NCI-H2227 (cell line): ENCODE data around the gene XPO6.
"Not testable (repeated sequence)": the region's sequence is repeated elsewhere in the genome, so short reads cannot be mapped to it uniquely, and the experiment has no call there.

Source experiments
- DNase-seq: peaks from one replicate; lab custom pipeline; 2025; ENCODE audit not compliant: unreplicated experiment; lab: John Stamatoyannopoulos, UW

The XPO6 gene

DNA sequence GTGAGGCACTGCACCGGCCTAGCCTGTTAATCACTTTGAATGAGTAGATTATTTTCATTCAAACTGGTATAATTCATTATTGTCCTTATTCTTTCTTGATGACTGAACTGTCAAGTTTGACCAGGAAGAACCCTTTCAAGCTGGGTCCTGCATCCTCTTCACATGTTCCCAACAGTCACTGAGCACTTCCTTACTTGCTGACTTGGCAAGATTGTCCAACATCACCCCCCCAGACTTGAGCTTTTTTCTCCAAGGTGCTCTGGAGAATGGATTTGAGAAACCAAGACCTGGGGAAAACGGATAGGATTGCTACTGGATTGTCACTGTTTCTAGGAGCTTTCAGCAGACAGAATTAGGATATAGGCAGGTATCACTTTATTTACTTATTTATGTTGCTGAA, 93.1 kb downstream of the XPO6 start:
- DNase-seq, result no peak

DNA sequence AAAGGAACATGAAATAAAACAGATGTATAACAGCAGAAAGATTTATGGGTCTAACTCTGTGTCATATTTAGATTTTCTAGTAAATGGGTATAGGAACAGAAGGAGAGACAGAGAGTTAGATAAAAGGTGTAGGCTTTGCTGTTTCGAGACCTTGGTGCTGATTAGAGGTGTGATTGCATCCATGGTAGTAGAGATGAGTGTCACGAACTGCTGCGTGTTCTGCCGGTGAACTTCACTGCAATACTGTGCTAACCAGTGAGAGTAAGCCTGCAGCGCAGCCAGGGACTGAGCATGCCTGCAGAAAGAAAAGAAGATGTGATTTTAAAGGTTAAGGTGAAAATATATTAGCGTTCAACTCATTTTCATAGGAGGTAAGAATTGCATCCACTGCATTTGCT, 94.6 kb downstream of the XPO6 start:
- DNase-seq, result no peak

- not testable (repeated sequence) for DNase-seq
Measured at GRCh38 chr16:28115866-28116265, 95.9 kb downstream of the XPO6 start.

DNA sequence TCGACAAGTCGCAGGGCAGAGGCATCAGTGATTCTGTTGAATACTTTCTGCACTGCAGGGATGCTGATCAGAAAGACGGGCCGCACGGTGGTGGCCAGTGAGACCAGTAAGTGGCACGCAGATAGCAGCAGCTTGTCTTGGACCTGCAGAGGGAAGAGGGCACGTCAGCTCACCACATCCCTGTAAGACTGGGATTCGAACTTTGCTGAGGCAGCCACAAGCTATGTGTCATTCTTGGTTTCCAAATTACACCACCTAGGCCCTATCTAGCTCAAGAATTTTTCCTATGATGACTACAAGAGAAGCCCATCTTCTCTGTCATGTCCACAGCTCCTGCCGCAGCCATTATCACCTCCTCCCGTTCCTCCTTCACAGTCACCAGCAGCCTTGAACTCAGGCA, 98.9 kb downstream of the XPO6 start:
- DNase-seq, result no peak

DNA sequence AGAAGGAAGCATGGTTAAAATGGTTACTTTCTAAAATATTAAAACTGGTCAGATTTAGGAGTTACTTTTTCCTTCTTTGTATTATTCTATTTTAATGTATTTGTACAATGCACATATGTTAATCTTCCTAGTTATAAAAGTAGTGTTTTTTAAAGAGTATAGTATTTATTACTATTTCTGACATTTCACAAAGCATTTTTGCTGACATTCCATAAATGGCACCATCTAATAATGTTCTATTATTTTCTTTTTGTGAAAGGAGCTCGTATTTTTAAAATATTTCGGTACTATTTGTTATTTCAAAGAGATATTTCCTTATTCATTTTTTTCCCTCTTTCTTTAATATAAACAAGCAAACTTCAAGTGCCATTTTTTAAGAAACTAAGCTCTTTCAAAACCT, 100.8 kb downstream of the XPO6 start:
- DNase-seq, result no peak

- DNase-seq, result no peak
Measured at GRCh38 chr16:28110479-28110878, 101.3 kb downstream of the XPO6 start.

DNA sequence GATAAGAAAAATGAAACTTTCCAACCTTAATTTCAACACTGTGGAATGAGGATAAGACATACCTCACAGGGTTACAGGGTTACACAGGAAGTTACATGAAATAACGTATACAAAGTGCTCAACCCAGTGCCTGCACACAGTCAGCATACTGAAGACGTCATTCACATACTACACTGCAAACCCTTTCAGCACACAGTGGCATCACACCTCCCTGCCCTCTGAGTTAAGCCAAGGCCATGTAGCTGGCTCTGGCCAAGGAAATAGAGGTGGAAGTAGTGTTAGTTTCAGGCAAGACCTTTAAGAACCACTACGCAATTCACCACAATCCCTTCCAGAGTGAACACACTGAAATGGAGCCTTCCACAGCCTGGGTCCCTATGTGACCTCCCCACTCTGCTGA, 101.7 kb downstream of the XPO6 start:
- DNase-seq, result no peak

DNA sequence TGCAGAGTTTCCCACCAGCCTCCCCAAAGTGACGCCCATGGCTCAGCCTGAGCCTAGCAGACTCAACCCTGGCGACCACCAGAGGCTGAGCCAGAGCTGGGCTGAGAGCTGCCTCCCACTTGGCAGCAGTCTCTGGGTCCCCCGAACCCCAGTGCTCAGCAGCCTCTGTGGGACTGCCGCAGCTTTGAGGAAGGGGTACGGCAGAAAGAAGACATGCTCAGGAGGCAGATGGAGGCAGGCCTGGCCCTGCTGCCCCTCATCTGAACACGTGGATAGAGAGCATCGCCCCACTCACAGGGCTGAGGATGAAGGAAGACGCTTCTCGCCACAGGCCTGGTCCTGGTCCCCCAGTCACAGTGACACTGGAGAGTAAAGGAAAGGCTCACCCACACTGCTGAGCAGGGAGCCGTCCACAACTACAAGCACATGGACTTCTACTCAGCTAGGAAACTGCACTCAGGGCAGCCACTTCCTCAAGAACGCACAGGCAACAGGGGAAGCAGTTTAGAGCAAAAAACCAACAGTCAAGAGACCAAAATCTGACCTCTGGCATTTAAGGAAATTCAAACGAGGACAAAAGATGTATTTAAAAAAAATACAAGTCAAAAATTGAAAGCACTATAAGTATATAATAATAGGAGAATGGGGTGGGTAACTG, 103.0 kb downstream of the XPO6 start:
- no peak for DNase-seq

GRCh38 chr16:28107232-28107631, 104.5 kb downstream of the XPO6 start:
- DNase-seq, result no peak

- DNase-seq, result peak; percentile 71
Measured at GRCh38 chr16:28106467-28107215, 105.1 kb downstream of the XPO6 start.

GRCh38 chr16:28105954-28106353, 105.8 kb downstream of the XPO6 start:
- no peak for DNase-seq

DNA sequence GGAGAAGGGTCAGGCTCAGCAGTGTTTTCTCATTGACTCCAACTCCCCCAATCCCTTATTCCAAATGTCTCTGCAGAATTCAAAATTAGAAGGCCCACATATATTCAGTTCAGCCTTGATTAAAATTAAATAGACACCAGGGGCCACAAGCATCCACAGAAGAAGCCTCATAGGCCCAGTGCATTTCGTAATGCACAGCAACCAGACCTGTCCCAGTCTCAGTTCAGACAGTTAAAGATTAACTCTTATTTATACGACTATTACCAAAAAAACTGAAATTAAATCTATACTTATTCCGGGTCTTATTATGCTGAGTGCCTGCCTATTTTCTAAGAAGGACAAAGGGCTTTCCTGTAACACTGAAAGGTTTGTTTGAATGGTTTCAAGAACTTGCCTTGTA, 106.5 kb downstream of the XPO6 start:
- DNase-seq, result no peak

DNA sequence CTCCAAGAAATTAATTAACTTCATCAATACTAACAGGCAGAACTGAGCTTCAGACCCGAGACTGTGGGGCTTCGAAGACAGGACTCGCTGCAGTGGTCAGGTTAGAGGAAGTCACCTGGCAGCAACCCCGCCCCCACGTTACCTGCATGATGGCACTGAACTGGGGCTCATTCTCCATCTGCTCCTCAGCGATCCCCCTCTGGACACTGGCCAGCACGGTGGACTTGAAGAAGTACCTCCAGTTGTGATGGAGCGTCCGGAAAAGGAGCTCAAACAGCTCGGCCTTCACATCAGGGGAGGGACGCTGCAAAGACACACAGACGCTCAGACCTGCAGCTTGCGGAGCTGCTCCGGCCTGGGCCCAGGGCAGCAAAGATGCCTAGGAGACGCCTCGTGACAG, 107.4 kb downstream of the XPO6 start:
- DNase-seq, result no peak

- no peak for DNase-seq
Measured at GRCh38 chr16:28103516-28104170, 108.1 kb downstream of the XPO6 start.

- DNase-seq, result no peak
Measured at GRCh38 chr16:28101533-28101890, 110.3 kb downstream of the XPO6 start.

DNA sequence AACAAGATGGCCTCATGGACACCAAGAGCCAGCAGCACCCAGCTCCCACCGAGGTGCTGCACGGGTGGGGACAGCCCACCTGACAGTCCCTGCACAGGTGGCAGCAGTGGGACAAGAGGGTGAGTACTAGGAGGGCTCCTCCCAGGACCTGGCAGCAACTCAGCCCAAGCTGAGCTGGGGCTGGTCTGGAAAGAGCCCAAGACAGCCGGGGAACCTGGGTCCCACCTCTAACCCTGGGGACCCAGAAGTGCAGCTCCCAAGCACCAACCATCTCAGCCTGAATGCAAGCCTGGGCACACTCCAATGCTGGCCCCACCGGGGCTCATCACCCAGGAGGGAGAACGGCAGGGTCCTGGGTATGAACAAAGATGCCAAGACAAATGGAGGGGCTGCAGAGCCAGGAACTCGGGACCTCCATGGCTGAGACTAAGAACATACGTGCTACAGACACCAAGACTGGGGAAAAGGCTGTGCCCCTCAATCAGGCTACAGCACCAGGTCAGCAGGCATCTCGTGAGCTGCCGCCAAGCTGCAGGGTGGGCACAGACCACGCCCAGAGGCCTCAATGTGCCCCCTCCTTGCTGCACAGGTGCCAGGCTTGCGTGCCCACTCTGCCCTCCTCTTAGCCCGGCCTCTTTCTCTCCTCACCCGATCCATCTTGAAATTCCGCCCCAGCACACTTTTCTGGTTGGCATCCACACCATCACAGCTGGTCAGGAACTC, 110.8 kb downstream of the XPO6 start:
- no peak for DNase-seq

DNA sequence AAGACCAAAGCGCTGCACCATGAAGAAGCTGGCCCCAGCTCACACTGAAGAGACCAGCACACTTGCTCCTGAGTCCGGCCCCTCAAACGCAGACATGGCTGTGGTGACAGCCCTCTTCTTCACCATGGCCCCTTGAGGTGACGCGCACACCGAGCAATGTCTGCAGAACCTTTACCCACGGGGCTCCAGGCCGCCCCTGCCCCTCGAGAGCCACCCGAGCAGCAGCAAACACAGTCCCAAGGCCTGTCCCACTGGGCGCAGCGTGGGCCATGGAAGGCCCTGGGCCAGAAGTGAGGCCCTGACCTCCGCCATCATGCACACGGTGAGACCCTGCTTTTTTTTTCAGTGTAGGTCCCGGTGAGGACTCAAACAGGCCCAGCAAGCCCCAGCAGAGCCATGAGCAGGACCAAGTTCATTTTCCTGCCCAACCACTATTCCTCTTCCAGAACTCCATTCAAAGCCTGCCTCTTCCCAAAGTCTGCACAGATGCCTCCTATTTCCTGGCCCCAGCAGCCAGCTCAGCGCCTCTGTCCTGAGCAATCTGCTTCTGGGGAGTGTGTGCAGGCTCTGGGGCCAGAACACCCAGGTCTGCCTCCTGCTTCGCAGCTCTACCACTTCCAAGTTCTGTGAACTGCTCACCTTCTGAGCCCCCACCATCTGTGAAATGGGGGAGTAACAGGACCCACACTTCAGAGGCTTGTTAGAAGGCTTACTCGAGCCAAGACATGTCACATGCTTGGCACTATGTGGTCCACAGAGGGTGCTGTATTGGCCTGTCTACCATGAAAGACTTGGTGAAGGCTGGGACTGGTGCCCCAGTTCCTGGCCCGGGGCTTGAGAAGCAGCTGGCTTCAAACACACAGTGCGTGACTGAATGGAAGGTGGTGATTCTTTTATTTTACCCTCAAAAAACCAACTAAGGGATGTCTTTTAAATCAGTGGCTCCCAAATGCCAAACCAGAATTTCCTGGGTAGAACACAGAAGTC, 112.5 kb downstream of the XPO6 start:
- DNase-seq, result no peak

- DNase-seq, result no peak
Measured at GRCh38 chr16:28098171-28098958, 113.4 kb downstream of the XPO6 start.

GRCh38 chr16:28096983-28097899, 114.5 kb downstream of the XPO6 start:
- DNase-seq, result no peak
